ENCODE results near the gene OR1F1. TPM values are rescaled to one million over a fixed set of nuclear protein-coding genes. Genes with fewer than 3 reads are reported as not detected.

Gene OR1F1
- total and polyA plus RNA-seq, 11 donors: not detected

DNA sequence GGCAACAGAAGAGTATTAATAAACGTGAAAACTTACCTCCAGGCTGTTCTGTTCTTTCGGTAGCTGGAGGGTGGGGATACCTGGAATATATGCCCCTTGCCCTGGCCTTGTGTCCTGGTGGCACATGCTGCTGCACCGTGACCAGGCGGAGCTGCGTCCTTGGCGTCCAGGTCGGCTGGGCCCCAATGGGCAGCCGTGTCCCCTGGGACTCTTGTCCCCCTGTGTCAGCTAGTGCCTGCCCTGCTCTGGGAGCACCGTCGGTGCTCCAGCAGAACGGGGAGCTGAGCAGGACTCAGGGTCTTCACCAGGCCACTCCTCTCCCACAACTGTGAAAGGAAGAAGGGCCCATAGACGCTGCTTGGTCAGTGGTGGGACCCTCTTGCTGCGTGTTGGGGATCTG, 45.2 kb upstream of the OR1F1 start:
- H3K4me3 ChIP-seq: peak overlapping the region in 1 of 12 donors; percentile 28
- H3K9me3 ChIP-seq: no peaks in the 10 kb centered on the region
- DNase-seq: peak in 2 of 5 donors; percentile 25 to 61
- H3K36me3 ChIP-seq: peaks cover 0 to 52% (median 30%) of the 10 kb centered on the region in 9 donors
- no peak for ATAC-seq
- 88 to 96% (median 94%) methylated on average over 8 to 13 of the region's 13 CpGs for WGBS, 4 donors
- peak overlapping the region; percentile 69 to 95 (median 88) for H3K27ac ChIP-seq
- no peaks in the 10 kb centered on the region for H3K27me3 ChIP-seq
- TF ChIP-seq POLR2A (IDR thresholded peaks at IDR 0.05): no peak
- TF ChIP-seq, protein P1, sequence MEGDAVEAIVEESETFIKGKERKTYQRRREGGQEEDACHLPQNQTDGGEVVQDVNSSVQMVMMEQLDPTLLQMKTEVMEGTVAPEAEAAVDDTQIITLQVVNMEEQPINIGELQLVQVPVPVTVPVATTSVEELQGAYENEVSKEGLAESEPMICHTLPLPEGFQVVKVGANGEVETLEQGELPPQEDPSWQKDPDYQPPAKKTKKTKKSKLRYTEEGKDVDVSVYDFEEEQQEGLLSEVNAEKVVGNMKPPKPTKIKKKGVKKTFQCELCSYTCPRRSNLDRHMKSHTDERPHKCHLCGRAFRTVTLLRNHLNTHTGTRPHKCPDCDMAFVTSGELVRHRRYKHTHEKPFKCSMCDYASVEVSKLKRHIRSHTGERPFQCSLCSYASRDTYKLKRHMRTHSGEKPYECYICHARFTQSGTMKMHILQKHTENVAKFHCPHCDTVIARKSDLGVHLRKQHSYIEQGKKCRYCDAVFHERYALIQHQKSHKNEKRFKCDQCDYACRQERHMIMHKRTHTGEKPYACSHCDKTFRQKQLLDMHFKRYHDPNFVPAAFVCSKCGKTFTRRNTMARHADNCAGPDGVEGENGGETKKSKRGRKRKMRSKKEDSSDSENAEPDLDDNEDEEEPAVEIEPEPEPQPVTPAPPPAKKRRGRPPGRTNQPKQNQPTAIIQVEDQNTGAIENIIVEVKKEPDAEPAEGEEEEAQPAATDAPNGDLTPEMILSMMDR (IDR thresholded peaks at IDR 0.05): no peak
- H3K4me1 ChIP-seq: peaks cover 0 to 34% (median 11%) of the 10 kb centered on the region in 12 donors
- intact Hi-C loops (cut with DNase I): no loop called here

DNA sequence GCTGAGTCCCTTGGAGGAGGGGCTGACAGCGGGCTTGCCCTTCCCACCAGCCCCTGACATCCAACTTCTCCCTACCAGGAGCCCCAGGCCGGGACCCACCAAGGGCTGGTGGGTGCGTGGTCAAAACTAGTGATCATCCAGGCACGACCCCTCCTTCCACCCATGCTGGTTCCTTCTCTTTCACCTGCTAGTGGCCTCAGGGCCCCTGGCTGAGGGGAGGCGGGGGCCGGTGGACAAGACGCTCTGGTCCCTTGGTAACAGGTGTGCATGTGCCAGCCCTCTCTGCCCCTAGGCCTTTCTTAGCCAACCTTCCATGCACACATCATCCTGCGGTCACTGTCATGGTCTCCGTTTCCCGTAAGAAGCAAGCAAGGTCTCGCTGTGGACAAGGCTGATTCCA, 44.8 kb upstream of the OR1F1 start:
- ATAC-seq: peak in 2 of 4 donors; percentile 2 to 3
- whole genome bisulfite sequencing, 4 donors: 81 to 88% (median 85%) methylated on average over 10 to 11 of the region's 11 CpGs

DNA sequence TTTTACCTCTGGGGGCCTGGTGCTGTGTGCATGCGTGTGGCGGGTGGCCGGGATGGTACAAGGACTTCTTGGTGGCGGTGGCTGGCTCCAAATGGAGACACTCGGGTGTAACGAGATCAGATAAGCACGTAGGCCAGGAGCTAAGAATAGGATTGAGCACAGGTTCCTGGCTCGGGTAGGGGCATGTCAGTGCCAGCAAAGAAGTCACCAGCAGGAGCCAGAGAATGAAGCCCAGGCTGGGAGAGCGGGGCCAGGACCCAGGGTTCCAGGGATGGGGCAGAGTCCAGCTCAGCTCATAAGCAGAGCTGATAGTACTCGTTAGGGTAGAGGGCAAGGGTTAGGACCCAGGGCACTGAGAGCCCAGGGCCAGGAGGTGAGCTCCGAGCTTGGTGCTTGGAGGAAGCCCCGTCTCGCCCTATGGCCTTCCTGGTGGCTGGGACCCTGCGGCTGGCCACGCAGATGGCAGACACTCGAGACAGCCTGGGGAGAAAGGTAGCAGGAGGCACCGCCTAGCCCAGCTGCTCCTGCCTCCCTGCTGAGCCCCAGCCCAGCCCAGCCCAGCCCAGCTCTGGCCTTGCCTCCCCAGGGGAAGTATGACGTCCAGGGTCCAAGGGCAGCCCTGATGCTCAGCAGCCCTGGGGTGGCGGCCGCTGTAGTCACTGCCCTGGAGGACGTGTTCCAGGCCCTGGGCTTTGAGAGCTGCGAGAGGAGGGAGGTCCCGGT, 44.2 kb upstream of the OR1F1 start:
- Histone ChIP-seq H3K9me3 (no peaks in the 10 kb centered on the region), H3K36me3 (peaks cover 0 to 42% (median 25%) of the 10 kb centered on the region in 9 donors), H3K4me1 (peaks cover 0 to 34% (median 11%) of the 10 kb centered on the region in 12 donors), H3K4me3 (peak overlapping the region in 1 of 12 donors; percentile 28), H3K27me3 (no peaks in the 10 kb centered on the region), H3K27ac (peak overlapping the region; percentile 69 to 95 (median 88))
- DNase-seq (peak; percentile 63 to 83 (median 74)), ATAC-seq (peak; percentile 77 to 93 (median 89))
- no peak for TF ChIP-seq POLR2A (IDR thresholded peaks at IDR 0.05)
- TF ChIP-seq, protein P1 (IDR thresholded peaks at IDR 0.05): no peak
- 59 to 66% (median 63%) methylated on average over 16 to 23 of the region's 23 CpGs for WGBS, 4 donors
- intact Hi-C loops (cut with DNase I): no loop called here

More for the DNA sequence above, 44.8 kb upstream of the OR1F1 start:
- peaks cover 0 to 34% (median 11%) of the 10 kb centered on the region in 12 donors for H3K4me1 ChIP-seq
- peak overlapping the region in 1 of 12 donors; percentile 28 for H3K4me3 ChIP-seq
- peak in 2 of 5 donors; percentile 18 to 24 for DNase-seq
- no peaks in the 10 kb centered on the region for H3K9me3 ChIP-seq
- no peak for TF ChIP-seq POLR2A (IDR thresholded peaks at IDR 0.05)
- TF ChIP-seq, protein P1 (IDR thresholded peaks at IDR 0.05): no peak
- intact Hi-C loops (cut with DNase I): no loop called here
- H3K36me3 ChIP-seq: peaks cover 0 to 48% (median 29%) of the 10 kb centered on the region in 9 donors
- peak overlapping the region; percentile 69 to 95 (median 88) for H3K27ac ChIP-seq
- no peaks in the 10 kb centered on the region for H3K27me3 ChIP-seq

DNA sequence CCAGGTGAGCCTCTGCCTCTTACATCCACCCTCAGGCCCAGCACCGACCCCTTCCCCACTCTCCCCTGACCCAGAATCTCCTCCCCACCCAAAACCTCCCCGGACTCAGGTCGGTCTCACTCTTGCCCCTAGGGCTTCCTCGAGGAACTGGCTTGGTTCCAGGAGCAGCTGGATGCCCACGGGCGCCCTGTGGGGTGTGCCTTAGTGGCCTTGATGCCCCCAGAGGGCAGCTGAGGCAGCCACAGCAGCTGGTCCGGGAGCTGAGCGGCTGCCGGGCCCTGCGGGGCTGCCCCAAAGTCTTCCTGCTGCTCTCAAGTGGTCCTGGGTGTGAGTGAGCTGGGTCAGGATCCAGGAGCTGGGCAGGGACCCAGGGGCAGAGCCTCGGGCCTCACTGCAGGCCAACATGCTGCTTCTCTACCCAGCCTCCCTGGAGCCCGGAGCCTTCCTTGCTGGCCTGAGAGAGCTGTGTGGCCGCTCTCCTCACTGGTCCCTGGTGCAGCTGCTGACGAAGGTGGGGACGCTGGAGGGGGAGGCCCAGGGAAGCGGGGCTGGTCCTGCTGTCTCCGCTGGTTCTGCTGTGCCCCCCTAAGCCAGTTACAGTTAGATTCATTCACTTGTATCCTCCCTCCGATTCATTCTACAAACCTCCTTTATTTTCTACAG, 43.6 kb upstream of the OR1F1 start:
- no peak for TF ChIP-seq POLR2A (IDR thresholded peaks at IDR 0.05)
- TF ChIP-seq, protein P1 (IDR thresholded peaks at IDR 0.05): no peak
- WGBS, 4 donors: 67 to 78% (median 70%) methylated on average over 14 to 18 of the region's 18 CpGs
- Histone ChIP-seq H3K27ac (peak overlapping the region; percentile 69 to 95 (median 88)), H3K27me3 (no peaks in the 10 kb centered on the region), H3K4me1 (peaks cover 0 to 35% (median 11%) of the 10 kb centered on the region in 12 donors), H3K4me3 (peak overlapping the region in 1 of 12 donors; percentile 9), H3K36me3 (peaks cover 0 to 35% (median 20%) of the 10 kb centered on the region in 9 donors), H3K9me3 (no peaks in the 10 kb centered on the region)
- ATAC-seq: peak in 2 of 4 donors; percentile 1 to 4
- intact Hi-C loops (cut with DNase I): no loop called here
- no peak for DNase-seq
